CD1c-positive myeloid dendritic cell (primary cell): ENCODE data around the gene RASD1.

Experiments
- DNase-seq: peaks from one replicate; pipeline ENCODE4 v3.0.0-alpha.2; 2016; ENCODE audit errors: extremely low spot score

The RASD1 gene

DNA sequence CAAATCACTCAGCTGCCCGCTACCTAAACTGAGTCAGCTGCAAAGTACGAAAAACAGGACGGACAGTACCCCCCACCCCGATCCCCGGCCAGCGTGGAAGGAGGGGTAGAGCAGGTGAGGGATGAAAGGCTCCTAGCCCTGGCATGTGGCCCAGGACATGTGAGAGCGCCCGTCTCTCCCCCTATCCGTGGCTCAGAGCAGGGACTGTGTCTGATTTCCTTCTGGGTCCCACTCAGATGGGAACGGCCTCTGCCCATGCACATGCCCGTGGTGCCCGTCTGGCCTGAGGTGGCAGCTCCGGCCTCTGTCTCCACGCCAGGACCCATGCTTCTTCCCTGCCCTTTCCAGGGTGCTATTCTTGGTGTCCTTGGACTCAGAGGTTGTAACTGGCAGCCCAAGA lies 30.2 kb upstream of the RASD1 start:
- DNase-seq, result no peak

DNA sequence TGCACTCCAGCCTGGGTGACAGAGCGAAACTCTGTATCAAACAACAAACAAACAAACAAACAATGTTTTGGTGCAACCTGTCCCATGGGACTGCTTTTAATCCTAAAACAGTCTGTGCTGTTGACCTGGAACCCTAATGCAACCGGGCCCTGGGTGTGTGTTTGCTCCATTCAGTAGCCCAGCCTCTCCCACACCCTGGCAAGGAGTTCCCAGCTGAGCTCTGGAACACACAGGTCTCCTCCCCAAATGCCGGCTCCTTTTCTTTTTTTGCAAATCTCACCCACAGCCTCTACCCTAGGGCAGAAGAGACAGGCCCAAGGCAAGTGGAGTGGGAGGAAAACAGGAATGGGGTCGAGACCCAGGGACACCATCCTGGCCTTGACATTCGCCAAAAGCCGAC lies 29.8 kb upstream of the RASD1 start:
- DNase-seq, result no peak

DNA sequence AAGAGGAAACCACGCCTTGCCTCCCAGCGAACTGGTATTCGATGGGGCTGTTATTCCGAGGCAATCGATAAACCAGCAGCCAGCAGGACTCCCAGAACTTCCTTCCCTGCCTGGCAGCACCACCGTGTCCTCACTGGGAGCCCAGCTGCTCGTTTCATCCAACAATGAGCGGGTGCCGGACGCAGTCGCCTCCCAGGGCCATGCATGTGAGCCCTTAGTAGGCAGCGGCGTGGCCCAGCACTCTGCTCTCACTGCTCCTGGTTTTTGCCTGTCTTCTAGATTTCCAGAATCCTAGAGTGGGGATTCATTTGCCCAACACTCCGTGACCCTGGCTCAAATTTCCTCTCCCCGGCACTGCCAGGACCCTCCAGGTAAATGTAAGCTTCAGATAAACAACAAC lies 29.1 kb upstream of the RASD1 start:
- DNase-seq, result no peak

DNA sequence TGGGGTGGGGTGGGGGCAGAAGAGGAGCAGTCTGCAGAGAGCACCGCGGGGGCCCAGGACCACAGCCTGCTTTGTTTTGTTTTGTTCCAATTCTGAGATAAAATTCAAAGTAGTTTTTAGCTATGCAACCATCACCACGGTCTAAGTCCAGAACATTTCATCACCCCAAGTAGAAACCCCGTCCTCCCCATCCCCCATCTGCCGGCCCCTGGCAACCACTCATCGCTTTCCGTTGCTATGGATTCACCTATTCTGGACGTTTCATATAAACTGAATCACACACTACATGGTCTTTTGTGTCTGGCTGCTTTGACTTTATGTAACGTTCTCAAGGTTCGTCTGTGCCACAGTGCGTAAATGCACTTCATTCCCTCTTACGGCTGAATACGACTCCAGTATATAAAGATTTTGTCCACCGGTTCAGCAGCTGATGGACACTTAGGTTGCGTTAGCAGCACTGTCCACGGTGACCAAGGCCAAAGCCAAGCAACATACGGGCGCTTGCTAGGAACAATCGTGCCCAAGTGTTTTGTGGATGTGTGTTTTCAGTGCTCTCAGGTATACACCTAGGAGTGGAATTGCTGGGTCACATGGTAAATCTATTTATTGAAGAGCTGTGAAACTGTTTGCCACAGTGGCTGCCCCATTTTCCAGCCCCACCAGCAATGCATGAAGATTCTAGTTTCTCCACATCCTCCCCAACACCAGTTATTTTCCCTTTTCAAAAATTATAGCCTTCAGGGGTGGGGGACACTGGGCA lies 27.7 kb upstream of the RASD1 start:
- no peak for DNase-seq

DNA sequence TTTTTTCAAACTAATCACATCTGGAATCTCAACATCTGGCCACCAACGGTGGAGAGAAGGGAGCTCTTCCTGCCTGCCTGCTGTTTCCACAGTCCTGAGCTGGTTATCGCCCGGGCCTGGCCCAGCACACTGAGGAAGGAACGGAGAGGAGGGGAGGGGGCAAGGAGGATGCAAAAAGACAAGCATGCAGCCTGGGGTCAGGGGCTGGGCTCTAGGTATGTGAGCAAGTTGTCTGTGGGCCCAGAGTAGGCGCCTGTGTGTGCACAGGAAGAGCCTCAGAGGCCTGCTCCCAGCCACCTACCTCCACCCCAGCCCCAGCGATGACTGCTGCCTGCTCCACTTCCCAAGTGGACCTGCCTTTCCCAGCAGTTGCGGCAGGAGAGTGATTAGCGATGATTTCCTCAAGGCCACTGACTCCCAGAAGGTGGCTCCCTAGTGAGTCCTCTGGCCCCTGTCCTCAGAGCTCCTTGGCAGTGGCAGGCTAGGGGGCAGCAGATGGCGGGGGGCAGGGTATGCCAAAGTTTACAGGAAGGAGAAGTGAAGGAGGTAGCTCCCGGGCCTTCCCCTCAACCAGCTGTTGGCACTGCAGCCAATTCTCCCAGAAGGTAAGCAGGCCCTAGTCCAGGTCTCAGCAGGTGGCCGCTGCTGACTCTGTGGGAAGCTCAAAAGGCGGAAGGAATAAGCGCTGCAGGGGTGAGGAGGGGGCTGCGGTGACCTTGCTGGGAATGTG lies 27.0 kb upstream of the RASD1 start:
- DNase-seq, result no peak

DNA sequence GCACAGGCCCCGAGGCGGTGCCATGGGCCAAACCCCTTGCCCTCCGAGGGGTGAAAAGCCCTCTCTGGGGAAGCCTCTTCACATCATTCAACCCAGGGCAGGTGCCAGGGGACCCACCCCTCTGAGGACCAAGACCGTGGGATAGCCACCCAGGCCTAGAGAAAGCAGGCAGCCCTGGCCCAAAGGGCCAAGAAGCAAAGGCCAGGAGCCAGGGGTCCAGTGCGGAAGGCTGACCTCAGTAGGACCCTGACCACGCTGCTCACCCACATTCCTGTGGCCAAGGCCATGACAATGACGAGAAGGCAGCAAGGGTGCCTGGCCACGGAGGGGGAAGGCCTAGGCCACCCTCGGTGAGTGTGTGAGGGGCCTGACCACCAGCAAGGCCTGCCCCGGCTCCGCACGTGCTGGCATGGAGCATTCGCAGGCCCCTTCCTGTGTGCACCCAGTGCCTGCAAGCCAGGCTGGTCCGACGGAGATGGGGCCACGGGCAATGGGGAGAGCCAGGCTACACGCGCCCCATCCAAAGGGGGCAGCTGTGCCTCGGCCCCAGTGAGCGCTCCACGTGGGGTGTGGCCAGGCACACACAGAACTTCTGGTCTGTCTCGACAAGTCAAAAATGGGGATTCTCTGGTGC lies 24.5 kb upstream of the RASD1 start:
- DNase-seq, result no peak

DNA sequence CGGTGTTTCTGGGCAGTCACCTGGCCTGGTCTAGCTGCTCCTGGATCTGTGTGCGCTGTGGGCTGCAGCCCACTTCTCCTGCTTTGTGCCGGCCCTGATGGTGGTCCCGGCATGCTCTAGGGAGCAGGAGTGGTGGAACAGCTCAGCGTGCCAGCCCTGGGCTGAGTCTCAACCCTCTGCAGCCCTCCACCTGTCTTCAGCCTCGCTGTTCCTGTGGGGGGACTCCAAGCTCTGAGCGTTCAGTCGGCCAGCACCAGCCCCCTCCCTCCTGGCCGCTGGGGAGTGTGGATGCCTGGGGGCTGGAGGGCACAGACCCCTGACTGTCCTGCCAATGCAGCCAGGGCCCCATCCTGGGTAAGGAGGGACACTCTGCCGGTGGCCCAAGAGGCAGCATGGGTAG lies 23.7 kb upstream of the RASD1 start:
- no peak for DNase-seq

DNA sequence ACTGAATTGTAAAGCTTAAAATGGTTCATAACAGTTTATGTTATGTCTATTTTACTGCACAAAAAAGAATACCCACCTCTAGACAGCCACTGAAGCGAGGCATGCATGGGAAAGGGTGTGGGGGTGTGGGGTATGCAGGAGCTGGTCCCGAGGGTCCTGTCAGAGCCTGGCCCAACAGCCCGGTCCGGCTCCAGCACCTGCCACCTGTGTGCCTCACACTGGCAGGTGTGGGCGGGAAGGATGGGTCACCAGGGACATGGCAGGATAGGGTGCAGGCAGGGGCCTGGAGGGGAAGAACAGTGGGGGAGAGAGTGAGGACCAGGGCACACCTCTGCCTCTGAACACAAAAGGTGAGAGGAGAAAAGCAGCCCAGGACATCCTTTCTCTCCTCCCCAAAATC lies 22.8 kb upstream of the RASD1 start:
- no peak for DNase-seq

DNA sequence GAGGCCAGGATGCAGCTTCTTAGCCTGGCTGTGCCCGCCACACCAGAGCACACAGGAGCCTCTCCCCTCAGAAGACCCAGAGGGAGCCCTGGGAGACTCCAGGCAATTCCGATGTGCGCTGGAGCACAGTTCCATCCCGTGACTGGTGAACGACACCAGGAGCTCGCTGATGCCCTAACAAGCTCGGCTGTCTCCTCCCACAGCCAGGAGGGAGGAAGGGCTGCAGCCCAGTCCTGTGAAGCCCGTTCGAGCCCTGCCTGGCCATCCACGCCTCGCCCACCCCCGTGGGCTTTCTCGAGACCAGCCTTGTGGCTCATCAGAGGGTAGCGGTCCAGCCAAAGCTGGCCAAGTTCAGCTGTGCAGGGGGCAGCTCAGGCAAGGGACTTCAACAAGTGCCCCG lies 21.8 kb upstream of the RASD1 start:
- no peak for DNase-seq

DNA sequence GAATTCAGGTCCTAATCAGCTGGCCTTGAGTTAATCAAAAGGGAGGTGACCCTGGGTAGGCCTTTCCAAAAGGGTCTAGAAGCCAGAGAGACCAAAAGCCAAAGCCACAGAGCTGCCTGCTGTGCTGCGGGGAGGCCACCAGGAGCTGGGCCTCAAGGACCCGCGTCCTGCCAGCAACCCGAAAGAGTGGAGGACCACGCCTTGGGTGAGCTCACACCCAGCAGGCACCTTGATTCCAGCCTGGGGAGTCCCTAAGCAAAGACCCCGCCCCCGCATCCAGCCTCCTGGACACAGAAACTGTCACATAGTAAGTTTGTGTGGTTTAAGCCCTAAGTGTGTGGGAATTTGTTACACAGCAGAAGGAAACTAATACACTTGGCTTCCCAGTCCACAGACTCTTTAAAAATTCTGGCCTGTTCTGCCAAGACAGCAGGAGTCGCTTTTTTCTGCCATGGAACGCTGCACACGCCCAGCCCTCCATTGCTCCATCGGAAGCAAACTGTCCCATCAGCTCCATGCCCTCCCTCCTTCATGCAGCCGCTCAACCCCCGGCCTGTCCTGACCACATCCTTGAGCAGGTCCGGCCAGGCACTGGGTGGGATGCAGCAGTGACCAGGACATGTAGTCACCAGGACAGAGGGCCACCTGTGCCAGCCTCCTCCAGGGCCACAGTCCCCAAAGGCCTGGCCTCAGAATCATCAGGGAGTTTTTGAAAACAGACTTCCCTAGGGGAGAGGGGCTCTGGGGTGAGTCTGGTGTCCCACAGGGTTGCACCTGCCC lies 20.9 kb upstream of the RASD1 start:
- DNase-seq, result no peak

DNA sequence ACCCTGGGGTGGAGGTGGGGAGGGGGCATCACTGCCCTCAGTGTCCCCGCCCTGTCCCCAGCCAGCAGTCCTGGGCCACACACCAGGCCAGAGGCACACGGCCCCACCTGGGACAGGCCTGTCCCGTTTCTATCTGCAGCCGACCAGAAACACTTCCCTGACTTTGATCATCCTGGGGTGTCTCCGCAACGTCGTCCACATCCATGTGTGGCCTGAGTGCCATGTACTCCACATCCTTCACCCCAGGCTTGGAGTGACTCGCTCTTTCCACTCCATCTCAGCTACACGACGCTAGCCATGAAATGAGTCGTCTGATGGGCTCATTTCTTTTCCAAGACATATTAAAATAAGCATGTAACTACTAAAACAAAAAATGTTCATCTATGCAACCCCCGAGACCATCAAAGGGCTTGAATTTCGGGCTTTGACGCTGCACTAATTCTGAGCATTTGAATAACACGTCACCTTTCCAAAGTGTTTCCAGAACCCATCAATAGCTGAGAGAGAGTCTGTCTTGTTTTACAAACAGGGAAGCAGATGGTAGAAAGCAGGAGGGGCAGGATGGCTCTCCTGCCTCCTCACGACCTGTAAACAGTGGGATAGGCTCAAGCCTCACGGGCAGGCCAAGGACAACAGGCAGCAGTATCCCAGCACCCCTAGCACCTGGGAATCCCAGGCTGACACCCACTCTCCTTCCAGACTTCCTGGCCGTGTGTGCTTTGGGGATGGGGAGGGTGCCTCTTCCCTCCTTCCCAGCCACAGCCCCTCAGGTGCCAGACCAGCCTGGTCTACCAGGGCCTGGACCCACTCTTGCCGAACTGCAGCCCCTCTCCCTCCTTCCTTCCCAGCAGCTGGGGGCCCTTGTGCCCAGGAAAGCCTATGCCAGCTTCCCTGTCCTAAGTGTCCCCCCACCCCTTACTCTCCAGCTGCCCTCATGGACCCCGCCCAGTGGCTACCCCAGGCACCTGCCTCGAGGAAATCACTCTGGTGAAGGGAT lies 20.0 kb upstream of the RASD1 start:
- no peak for DNase-seq

DNA sequence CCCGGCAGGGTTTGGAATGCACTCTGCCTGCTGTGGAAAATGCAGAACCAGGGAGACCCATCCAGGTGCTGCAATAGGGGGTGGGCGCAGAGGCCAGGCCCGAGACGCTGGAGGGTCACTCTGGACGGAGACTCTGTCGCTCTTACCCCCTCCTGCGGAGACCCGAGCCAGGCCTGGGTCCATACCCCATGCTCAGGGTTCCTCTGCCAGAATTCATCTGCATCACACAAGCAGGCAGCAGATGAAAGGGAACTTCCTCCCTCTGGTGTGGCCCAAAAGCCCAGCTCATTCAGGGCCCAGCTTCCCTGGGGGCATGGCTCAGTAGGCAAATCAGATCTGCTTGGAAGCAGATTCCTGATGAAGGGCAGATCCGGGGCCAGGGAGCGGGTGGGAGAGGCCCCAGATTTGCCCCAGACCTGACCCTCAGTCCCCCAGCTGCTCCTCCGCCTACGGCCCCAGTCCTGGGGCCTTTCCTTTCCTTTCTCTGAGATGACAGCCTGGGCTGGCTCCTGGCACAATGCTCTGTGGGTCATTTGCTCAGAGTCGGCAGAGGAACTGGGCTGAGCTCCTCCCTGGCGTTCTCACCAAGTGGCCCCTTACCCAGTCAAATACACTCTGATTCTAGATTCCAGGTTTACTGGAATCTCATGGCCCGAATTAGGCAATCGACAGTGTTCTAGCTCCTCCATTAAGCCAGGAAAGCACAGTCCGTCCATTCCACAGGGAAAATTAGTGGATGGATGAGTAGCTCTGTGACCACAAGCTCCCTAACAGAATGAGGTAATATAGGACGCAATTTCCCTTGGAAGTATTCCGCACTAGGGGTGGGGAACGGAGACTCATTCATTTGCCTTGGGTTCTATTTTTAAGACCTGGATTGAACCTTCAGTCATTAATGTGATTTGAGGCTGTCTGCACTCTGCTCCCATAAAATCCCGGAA lies 19.1 kb upstream of the RASD1 start:
- DNase-seq, result no peak

DNA sequence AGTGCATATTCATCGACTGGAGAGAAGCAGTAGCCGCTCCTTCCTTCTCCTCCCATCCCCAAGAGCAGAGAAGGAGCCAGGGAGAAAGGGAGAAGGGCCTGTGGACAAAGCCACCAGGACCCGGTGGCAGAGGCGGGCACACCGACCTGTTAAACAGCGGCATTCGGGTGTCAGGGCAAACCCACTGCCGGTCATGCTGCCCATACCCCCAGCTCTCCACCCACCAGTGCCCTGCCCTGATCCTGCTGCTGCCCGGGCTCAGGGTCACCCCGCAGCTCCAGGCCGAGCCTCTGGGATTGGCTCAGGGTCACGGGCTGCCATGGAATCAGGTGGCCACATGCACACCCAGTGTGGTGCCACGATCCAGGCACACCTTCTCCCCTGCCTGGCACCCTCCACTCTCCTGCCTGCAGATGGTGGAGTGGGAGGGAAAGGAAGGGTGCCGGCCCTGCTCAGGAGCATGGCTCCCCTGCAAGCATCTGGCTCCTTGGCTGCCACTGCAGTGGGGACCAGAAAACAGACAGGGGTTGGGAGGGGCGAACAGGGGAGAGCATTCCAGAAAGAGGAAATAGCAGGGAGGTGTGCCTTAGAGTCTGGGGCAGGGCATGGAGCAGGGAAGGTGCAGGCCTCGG lies 18.3 kb upstream of the RASD1 start:
- DNase-seq, result no peak

DNA sequence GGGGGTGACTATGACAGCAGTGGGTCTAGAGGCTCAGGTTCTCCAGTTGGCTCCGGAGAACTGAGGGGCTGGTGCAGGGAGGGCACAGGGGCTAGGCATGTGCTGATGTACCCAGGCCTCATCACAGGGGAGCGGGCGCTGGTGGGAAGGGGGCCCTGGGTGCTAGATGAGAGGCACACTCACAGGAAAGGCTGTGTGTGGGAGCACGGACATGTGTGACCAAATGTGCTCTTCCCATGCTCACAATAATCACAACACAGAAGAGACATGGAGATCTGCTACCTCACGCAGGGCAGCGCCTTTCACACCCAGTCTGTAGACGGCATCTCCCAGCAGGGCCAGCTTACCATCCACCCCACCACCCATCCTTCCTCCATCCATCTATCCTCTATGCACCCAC lies 17.4 kb upstream of the RASD1 start:
- DNase-seq, result no peak

DNA sequence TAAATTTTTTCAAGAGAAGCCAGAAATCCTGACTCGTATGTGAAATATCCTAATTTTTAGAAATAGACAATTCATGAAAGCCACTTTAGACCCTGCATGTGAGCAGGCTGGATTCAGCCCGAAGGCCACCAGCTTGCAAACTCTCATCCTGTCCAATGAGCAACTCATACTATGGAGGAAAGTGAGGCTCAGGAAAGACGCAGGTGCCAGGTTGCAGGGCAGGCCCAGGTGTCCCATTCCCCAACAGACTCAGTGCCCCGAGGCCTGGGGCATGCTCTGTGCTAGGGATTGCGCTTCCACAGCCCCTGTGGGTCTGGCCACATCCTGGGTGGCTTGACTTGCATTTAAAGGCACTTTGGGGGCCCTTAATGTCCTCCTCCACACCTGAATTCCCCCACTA lies 16.7 kb upstream of the RASD1 start:
- DNase-seq, result no peak

DNA sequence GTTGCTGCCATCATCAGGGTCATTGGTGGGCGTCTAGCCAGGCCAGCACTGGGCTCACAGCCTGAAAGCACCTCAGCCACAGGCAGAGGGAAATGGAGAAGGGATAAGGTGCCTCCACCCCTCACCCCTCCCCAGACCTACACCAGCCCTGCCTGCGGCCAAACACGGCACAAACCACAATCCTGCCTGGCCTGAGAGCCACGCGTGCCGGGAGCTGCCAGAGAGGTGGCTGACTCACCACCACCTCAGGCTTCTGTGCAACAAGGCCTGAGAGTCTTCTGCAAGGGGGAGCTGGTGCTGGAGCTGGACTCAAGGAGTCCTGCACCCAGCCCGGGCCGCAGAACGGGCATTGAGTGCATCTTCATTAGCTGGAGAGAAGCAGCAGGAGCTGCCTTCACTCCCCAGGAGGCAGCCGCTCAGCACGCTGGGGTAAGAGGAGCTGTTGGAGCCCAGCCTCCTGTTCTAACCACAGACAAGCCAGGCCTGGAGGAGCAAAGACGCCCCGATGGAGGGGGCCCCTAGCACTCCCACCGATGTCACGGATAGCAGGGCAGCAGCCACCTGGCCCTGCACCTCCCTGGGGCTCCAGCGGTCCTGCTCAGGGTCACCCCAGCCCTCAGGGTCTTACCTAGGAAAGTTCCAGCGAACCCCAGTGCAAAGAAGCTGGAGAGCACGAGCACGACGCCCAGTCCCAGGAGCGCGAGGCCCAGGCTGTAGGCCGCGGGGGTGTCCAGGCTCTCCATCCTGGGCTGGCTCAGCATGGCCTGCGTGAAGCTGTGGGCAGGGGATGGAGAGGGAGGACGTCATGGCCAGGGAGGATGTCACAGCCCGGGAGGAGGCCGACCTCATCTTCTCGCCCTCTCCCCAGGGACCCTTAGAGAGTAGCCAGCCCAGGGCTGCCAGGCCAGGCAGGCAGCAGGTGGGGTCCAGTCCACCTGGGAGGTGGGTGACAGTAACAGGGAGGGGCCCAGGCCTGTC lies 16.0 kb upstream of the RASD1 start:
- DNase-seq, result no peak

DNA sequence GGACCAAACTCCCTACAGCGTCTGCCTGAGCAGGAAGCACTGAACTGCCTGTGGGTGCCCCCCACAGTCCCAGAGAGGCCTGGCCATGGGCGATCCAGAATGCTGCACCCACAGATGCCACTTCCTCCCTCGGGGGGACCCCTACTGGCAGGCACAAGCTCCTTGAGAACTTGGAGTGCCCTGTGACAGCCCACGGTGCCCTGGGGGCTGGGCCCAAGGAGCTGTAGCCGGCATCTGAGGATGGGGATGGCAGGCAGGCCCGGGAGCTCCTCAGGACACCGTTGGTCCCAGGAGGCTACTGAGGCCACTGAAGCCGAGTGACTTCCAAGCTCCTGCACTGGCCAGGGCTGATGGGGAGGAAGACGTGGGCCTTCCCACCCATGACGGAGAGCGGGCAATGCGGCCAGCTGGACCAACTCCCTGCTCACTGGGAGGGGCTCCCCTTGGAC lies 15.1 kb upstream of the RASD1 start:
- DNase-seq, result no peak
